HG03460 (cell line): ENCODE data around the gene WDR31.
A peak's percentile ranks its signal among the peaks of the same experiment; 100 is the strongest.
"Not testable (repeated sequence)": the region's sequence is repeated elsewhere in the genome, so short reads cannot be mapped to it uniquely, and the experiment has no call there.

Experiments used
- ATAC-seq: cut with Tn5 transposase; IDR thresholded peaks from one replicate; pipeline ENCODE4 v1.9.1; 2021; ENCODE audit not compliant: unreplicated experiment

WDR31 gene

DNA sequence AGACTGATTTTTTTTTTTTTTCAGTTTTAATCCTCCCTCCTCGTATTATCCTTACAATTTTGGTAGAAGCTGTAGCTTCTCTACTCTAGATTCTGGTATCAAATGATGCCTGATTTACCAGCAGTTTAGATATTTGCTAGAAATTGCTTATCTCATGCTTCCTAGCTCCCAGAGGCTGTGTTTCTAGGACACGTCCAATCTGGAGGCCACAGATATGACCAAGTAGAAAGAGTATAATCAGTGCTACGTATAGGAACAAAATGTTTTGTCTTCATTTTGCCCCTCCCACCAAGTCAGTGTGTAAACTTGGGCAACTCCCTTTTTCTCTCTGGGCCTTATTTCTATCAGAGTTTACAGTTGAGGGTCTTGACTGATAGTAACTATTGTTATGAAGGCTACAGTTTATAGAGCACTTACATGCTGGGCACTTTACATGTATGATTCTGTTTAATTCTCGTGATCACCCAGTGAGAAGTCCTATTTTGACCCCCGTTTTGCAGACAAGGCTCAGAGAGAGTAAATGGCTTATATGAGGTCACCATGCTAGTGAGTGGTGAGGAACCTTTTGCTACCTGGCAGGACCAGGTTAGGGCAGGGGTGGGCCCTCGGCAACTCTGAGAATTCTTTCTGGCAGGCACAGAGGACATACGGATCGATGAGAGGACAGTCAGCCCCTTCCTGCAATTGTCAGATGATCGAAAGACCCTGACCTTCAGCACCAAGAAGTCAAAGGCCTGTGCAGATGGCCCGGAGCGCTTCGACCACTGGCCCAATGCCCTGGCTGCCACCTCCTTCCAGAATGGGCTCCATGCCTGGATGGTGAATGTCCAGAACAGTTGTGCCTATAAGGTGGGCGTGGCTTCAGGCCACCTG lies 29.1 kb upstream of the WDR31 start:
- ATAC-seq: no peak

GRCh38 chr9:113368348-113368981 lies 28.4 kb upstream of the WDR31 start:
- ATAC-seq: no peak

GRCh38 chr9:113365652-113366051 lies 25.6 kb upstream of the WDR31 start:
- ATAC-seq: not testable (repeated sequence)

GRCh38 chr9:113364951-113365350 lies 24.9 kb upstream of the WDR31 start:
- ATAC-seq: no peak

- ATAC-seq: no peak
Observed at GRCh38 chr9:113363336-113363735, 23.3 kb upstream of the WDR31 start.

- no peak for ATAC-seq
Observed at GRCh38 chr9:113361304-113362018, 21.4 kb upstream of the WDR31 start.

GRCh38 chr9:113360242-113360842 lies 20.3 kb upstream of the WDR31 start:
- no peak for ATAC-seq

GRCh38 chr9:113359385-113359784 lies 19.3 kb upstream of the WDR31 start:
- ATAC-seq: no peak

DNA sequence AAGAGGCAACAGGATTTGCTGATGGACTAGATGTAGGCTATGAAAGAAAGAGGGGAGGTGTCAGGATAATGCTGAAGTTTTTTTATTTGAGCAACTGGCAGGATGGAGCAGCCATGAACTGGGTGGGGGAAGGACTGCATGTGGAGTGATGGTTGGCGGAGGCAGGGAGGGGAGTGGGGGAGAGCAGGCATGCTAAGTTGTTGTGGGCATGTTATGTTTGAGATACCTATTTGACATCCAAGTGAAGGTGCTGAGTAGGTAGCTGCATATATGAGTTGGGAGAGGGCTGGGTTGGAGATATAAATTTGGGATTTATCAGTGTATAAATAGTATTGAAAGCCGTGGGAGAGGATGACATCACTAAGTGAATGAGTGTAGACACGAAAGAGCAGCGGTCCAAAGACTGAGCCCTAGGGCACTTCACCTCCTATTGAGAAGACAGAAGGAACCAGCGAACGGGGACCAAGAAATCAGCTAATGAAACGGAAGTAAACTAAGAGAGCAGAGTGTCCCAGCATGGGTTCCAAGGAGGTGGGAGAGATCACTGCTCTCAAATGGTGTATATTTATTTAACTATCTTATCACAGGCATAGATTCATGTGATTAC lies 16.7 kb upstream of the WDR31 start:
- ATAC-seq: no peak

DNA sequence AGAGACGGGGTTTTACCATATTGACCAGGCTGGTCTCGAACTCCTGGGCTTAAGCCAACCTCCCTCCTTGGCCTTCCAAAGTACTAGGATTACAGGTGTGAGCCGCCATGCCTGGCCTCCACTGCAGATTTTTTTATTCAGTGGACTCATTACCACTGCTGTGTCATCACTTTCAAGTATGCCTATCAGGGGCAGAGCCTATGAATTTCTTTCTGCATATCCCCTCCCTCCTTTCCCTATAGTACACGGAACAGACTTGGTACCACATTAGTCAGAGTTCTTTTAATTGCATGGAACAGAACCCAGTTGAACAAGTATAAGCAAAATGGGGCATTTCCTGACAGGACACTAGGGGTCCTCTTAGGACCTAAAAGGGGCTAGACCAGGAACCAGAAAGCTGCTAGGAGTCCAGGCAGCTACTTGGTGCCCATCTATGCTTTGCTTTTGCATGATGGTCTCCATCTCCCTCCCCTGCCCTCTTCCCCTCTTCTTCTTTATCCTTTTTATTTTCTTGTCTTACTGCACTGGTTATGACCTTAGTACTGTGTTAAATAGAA lies 15.0 kb upstream of the WDR31 start:
- no peak for ATAC-seq

DNA sequence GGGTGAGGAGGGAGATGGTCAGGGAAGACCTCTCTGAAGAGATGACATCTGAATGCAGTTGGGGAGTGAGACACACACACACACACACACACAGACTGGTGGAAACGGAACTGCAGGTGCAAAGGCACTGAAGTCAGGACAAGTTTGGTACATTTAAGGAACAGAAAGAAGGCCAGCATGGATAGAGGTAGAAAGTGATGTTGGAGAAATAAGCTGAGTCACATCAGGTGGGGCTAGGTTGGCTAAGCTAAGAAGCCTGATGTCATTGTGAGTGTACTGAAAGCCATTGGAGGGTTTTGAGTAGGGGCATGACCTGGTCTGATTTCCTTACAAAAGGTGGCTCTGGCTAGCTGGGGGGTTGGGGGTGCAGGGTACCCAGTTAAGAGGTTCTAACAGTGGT lies 12.3 kb upstream of the WDR31 start:
- no peak for ATAC-seq

GRCh38 chr9:113352006-113352405 lies 11.9 kb upstream of the WDR31 start:
- ATAC-seq: no peak

- peak; percentile 40 for ATAC-seq
Observed at GRCh38 chr9:113350937-113351336, 10.9 kb upstream of the WDR31 start.

GRCh38 chr9:113350107-113350661 lies 10.1 kb upstream of the WDR31 start:
- ATAC-seq: peak; percentile 29

- peak; percentile 38 for ATAC-seq
Observed at GRCh38 chr9:113349445-113350094, 9.5 kb upstream of the WDR31 start, which contains the start of gene BSPRY. Gene BSPRY (plus strand): TSS chr9:113349541. CDS start chr9:113349580, 39 bp downstream.

DNA sequence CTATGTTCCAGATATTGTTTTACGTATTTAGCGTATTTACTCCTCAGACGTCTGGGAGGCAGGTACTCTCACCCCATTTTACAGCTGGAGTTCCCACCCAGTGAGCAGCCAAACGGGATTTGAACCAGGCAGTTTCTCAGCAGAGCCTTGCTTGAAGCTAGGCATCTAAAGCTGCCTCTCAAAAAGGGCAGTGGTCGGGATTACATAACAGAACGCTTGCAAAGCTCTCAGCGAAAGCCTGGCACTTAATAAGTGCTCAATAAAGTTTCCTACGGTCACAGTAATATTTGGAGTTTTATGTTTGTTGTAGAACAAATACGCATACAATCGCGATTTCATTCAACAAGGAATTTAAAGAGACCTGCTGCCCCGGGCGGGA lies 9.0 kb upstream of the WDR31 start:
- no peak for ATAC-seq

DNA sequence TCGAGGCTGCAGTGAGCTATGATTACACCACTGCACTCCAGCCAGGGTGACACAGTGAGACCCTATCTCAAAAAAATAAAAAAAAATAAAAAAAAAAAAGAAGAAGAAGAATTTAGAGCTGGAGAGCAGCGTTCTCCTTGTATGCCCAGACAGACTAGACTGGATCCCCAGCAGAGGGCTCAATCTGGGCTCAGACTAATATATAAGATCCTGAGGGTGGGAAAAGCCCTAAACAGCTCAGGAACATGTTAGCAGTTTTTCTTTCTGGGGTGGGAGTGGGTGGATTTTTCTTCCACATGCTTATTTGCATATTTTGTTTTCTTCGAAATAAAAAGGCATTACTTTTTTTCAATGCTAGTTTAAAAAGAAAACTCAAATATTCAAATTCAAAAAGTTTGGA lies 8.4 kb upstream of the WDR31 start:
- ATAC-seq: no peak

GRCh38 chr9:113345671-113346070 lies 5.6 kb upstream of the WDR31 start:
- no peak for ATAC-seq

DNA sequence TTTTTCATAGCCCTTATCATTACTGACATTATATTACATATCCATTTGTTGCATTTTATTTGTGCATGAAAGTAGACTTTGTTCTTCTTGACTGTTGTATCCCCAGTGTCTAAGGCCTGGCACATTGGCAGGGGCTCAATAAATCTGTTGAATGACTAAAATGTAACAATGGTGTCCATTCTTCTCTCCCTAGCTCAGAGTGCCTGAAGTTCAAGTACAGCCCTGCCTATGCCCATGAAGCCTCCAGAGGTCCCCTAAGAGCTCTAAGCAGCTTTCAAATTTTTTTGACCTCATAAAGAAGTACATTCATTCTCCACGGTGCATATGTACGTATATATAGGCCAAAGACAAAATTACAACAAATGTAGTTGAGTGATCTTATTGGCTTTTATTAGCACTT lies 5.1 kb upstream of the WDR31 start:
- ATAC-seq: no peak

GRCh38 chr9:113343732-113344231 lies 3.7 kb upstream of the WDR31 start:
- no peak for ATAC-seq
